GM18505 (cell line): ENCODE results near the gene RHO.
"Not testable (repeated sequence)": the region's sequence is repeated elsewhere in the genome, so short reads cannot be mapped to it uniquely, and the experiment has no call there.

Source experiments
- ATAC-seq: cut with Tn5 transposase; IDR thresholded peaks from one replicate; pipeline ENCODE4 v1.9.1; 2021; ENCODE audit not compliant: unreplicated experiment
- POLR2A ChIP-seq: IDR thresholded peaks from 4 replicates; pipeline ENCODE4 v1.6.1; 2011; ENCODE audit warnings: borderline replicate concordance; ENCODE audit not compliant: insufficient read depth, insufficient read length; ENCODE audit errors: extremely low read depth

The RHO gene

GRCh38 chr3:129507181-129507831, 21.1 kb upstream of the RHO start:
- no peak for ATAC-seq
- TF ChIP-seq POLR2A = no peak

- no peak for TF ChIP-seq POLR2A
- no peak for ATAC-seq
Measured at GRCh38 chr3:129512595-129512994, 15.8 kb upstream of the RHO start.

- TF ChIP-seq POLR2A = no peak
Measured at GRCh38 chr3:129513705-129514104, 14.7 kb upstream of the RHO start.

GRCh38 chr3:129514110-129514509, 14.3 kb upstream of the RHO start:
- no peak for ATAC-seq
- no peak for TF ChIP-seq POLR2A

More at GRCh38 chr3:129513705-129514104, 14.7 kb upstream of the RHO start:
- ATAC-seq = no peak

GRCh38 chr3:129514563-129514962, 13.9 kb upstream of the RHO start:
- no peak for ATAC-seq
- TF ChIP-seq POLR2A = no peak

GRCh38 chr3:129515108-129515820, 13.2 kb upstream of the RHO start:
- ATAC-seq = not testable (repeated sequence)

GRCh38 chr3:129515821-129516432, 12.5 kb upstream of the RHO start:
- ATAC-seq = not testable (repeated sequence)

- no peak for ATAC-seq
Measured at GRCh38 chr3:129517516-129517915, 10.9 kb upstream of the RHO start.

GRCh38 chr3:129518038-129518561, 10.3 kb upstream of the RHO start:
- TF ChIP-seq POLR2A = no peak
- ATAC-seq = no peak

More at GRCh38 chr3:129517516-129517915, 10.9 kb upstream of the RHO start:
- no peak for TF ChIP-seq POLR2A

- ATAC-seq = no peak
- no peak for TF ChIP-seq POLR2A
Measured at GRCh38 chr3:129518581-129518980, 9.9 kb upstream of the RHO start.

GRCh38 chr3:129519449-129519848, 9.0 kb upstream of the RHO start:
- ATAC-seq = no peak
- no peak for TF ChIP-seq POLR2A

- ATAC-seq = no peak
- TF ChIP-seq POLR2A = no peak
Measured at GRCh38 chr3:129519896-129520715, 8.3 kb upstream of the RHO start.

GRCh38 chr3:129520960-129521359, 7.5 kb upstream of the RHO start:
- no peak for TF ChIP-seq POLR2A
- ATAC-seq = no peak

- no peak for TF ChIP-seq POLR2A
- ATAC-seq = no peak
Measured at GRCh38 chr3:129521611-129522010, 6.8 kb upstream of the RHO start.

GRCh38 chr3:129522953-129523352, 5.5 kb upstream of the RHO start:
- TF ChIP-seq POLR2A = no peak
- no peak for ATAC-seq
